GM10266 (cell line): ENCODE data around the gene RALY.

Source experiments
- DNase-seq: peaks from one replicate; pipeline ENCODE4 v3.0.0; 2012; ENCODE audit errors: extremely low spot score
- CTCF ChIP-seq: IDR thresholded peaks from 2 replicates; pipeline ENCODE4 v1.5.1; 2012; ENCODE audit warnings: mild to moderate bottlenecking, low read depth; ENCODE audit not compliant: control insufficient read depth, insufficient read depth; ENCODE audit errors: missing control alignments

RALY gene

GRCh38 chr20:34111702-34112599 lies 118.2 kb downstream of the RALY start, which contains the start of gene EIF2S2:
Gene EIF2S2 (minus strand): TSS chr20:34112243. CDS start chr20:34112110, 133 bp downstream.
- no peak for TF ChIP-seq CTCF
- DNase-seq = peak; percentile 96

GRCh38 chr20:34112600-34113101 lies 118.9 kb downstream of the RALY start:
- TF ChIP-seq CTCF = no peak
- DNase-seq = peak; percentile 43

- no peak for TF ChIP-seq CTCF
- no peak for DNase-seq
Observed at GRCh38 chr20:34114809-34115208, 121.1 kb downstream of the RALY start.

GRCh38 chr20:34115232-34115631 lies 121.5 kb downstream of the RALY start:
- DNase-seq = no peak
- no peak for TF ChIP-seq CTCF

- DNase-seq = no peak
- TF ChIP-seq CTCF = no peak
Observed at GRCh38 chr20:34120213-34120612, 126.5 kb downstream of the RALY start.

GRCh38 chr20:34122274-34122980 lies 128.7 kb downstream of the RALY start:
- DNase-seq = no peak
- TF ChIP-seq CTCF = no peak
